GM12892 (cell line): Measurements from ENCODE around the gene B3GALT5. TPM values are rescaled to one million over a fixed set of nuclear protein-coding genes. Genes with fewer than 3 reads are reported as not detected.
"Not testable (repeated sequence)": the region's sequence is repeated elsewhere in the genome, so short reads cannot be mapped to it uniquely, and the experiment has no call there.

Source experiments
- DNase-seq: peaks from one replicate; pipeline ENCODE4 v3.0.0; 2011; ENCODE audit not compliant: insufficient read length
- FAIRE-seq: peaks from 2 replicates; lab custom pipeline; 2011; peaks lifted over from hg19 to GRCh38; lab: Jason Lieb, UNC
- POLR2A ChIP-seq: IDR thresholded peaks from 2 replicates; pipeline ENCODE4 v1.6.1; 2011; ENCODE audit warnings: low read depth, low read length, control low read depth
- POLR2AphosphoS5 ChIP-seq: IDR thresholded peaks from 2 replicates; pipeline ENCODE4 v1.6.1; 2011; ENCODE audit warnings: low read depth, low read length, control low read depth
- TAF1 ChIP-seq: IDR thresholded peaks from 2 replicates; pipeline ENCODE4 v1.6.1; 2011; ENCODE audit warnings: low read depth, mild to moderate bottlenecking, control low read depth, low read length, borderline replicate concordance
- polyA plus RNA-seq: library from polyadenylated mRNA; unstranded; fragments of >200 nt; gene quantifications from one replicate; pipeline ENCODE4 v1.2.1, GENCODE V29; 2012; ENCODE audit warnings: missing spikeins, inconsistent platforms; ENCODE audit not compliant: missing spikeins

Gene B3GALT5
- not detected for polyA plus RNA-seq

DNA sequence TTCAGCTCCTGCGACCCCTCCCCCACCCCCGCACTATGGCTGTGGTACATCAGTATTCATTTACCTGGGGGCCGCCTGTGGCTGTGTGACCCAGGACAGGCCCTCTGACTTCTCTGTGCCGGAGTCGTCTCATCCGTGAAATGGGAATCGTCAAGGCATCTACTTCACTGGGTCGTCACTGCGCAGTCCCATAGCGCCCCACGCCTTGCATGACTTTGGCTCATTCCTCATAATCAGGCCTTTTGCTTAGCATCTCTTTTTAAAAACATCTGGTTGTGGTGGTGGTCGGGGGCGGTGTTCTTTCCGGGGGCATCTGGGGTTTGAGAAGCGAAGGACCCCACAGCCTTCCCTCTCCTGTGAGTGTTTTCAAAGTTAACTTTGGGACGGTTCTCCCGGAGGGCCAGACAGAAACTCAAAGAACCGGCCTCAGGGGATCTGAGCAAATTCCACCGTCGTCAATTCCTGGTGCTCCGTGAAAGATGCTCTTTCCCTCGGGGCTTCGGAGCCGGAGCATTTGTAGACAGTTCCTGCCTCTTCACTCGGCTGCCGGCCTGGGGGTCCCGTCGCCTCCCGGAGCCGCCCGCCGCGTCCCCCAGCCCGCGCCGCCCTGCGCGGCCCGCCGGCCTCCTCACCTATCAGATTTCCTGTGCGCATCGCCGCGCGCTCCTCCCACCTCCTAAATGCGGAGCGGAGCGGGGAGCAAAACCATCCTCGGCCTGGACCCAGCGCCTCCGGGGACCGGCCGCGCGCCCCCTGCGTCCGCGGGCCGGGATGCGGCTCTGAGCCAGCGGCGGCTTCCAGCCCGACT, at the start of gene B3GALT5:
Gene B3GALT5 (plus strand): TSS at position 708 of the 808 bp plus-strand sequence. CDS start 47,620 bp downstream, outside the sequence.
- DNase-seq (no peak), FAIRE-seq (no peak)
- TF ChIP-seq POLR2AphosphoS5, result no peak
- TF ChIP-seq TAF1, result no peak
- TF ChIP-seq POLR2A, result no peak

DNA sequence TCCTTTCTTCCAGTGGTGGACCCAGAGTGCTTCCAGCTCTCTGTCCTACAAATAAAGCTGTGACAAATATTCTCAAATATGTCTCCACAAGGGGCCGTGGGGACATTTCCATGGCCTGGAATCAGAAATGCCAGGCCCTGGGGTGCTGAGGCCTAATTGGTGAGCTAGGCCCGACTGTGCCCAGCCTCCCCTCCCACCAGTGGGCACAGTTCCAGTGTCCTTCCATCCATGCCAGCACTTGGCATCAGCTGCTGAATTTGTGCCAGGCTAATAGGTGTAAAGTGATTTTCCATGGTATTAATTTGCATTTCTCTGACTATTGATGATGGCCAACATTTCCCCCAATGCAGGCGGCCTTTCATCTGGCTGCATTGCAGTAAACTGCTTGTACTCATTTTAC, 48.5 kb upstream of the B3GALT5 start:
- DNase-seq, result no peak
- FAIRE-seq, result no peak
- TF ChIP-seq POLR2A, result no peak
- TF ChIP-seq TAF1, result no peak
- no peak for TF ChIP-seq POLR2AphosphoS5

DNA sequence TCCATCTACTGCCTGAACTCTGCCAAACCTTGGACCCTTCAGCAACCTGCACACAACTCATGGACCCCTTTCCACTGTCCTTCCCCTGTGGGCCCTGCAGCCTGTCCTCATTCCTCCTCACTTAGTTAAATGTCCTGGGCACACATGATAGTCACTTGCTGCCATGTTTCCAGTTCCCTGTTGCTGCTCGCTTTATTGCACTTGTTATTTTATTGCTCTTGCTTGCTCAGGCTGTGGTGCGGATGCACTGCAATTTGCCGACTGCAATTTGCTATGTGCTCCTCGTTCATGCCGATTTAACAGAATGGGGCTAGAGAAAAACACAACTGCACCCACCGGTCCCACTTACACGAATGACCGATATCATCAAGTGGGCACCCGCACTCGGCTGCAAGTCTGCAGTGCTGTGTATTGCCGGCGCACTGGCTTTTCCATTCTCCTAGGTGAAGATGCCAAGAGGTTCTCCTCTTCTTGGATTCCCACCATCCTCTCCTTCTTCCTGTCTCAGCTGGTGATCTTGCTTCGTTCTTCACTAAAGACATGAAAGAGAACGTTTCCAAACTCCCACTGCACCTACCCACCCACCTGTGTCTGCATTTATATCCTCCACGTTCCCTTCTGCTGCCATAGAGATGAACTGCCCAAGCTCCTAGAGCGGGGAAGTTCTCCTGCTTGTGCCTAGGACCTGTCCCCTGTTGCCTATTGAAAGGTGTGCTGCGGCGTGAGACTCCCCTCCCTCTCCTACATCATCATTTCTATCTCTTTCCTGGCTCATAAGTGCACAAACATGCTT, 45.4 kb upstream of the B3GALT5 start:
- DNase-seq (no peak), FAIRE-seq (no peak)
- no peak for TF ChIP-seq TAF1
- no peak for TF ChIP-seq POLR2AphosphoS5
- no peak for TF ChIP-seq POLR2A

DNA sequence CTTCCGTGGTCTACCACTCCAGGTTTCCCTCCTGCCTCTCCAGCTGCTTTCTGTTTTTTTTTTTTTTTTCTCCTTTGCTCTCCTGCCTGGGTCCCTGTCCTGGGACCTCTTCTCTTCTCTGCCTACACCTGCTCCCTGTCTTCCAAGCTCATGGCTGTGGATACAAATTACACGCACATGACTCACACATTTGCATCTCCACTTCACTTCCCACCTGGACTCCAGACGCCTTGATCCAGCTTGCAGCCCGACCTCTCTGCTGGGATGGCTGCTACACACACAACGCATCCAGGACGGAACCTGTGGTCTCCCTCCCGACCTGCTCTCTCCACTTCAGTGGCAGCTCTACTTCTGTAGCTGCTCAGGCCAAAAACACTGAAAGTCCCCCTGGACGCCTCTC, 44.4 kb upstream of the B3GALT5 start:
- FAIRE-seq (no peak), DNase-seq (no peak)
- no peak for TF ChIP-seq POLR2A
- no peak for TF ChIP-seq POLR2AphosphoS5
- TF ChIP-seq TAF1, result no peak

- no peak for FAIRE-seq
- no peak for DNase-seq
- TF ChIP-seq POLR2A, result no peak
Measured at GRCh38 chr21:39575775-39576174, 37.0 kb upstream of the B3GALT5 start.

DNA sequence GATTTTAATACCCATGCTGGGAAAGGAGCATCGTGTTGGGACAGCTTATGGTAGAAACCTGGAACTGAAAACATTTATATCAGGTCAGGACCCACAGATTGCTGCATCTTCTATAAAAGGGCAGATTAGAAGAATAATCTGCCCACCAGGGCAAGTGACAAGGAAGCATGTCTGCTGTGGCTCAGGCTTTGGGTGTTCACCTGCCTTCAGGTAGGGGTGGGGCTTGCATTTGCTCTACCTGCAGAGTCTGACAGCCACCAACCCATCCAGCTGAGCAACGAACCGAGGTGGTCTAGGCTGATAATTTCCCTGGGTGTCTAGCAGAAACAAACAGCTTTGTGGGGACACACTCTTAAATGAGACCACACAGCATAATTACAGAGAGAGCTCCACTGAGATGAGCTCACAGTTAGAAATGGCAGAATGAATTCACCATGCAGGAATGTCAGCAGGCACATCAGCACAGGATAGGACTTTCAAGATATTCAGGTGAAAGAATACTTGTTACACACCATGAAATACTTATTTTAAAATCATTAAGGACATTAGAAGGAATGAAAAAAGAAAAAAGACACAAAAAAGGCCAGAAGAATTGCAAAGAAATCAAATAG, 36.1 kb upstream of the B3GALT5 start:
- FAIRE-seq (no peak), DNase-seq (no peak)
- TF ChIP-seq POLR2A, result no peak
- TF ChIP-seq TAF1, result no peak
- TF ChIP-seq POLR2AphosphoS5, result no peak

DNA sequence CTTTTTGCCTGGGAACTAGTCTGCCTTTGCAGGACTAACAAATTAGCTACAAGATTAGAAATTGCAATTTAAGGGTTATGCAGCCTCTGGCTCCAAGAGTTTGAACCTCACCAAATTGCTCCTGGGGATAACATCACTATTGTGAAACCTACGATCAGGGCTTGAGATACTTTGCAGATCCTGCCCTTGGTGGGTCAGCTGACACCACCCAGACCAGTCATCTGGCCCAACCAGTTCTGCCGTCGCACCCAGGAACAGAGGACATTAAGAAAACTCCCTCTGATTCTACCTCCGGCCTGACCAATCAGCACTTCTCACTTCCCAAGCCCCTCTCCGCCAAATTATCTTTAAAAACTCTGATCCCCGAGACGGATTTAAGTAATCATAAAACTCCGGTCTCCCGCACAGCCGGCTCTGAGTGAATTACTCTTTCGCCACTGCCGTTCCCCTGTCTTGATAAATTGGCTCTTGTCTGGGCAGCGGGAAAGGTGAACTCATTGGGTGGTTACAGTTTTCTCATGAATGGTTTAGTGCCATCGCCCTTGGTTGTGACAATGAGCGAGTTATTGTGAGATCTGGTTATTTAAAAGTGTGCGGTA, 32.9 kb upstream of the B3GALT5 start:
- TF ChIP-seq POLR2A, result no peak
- TF ChIP-seq TAF1, result no peak
- no peak for TF ChIP-seq POLR2AphosphoS5
- DNase-seq (no peak), FAIRE-seq (no peak)

GRCh38 chr21:39580744-39581143, 32.0 kb upstream of the B3GALT5 start:
- TF ChIP-seq TAF1 (no peak), POLR2AphosphoS5 (no peak), POLR2A (no peak)
- no peak for FAIRE-seq
- no peak for DNase-seq

DNA sequence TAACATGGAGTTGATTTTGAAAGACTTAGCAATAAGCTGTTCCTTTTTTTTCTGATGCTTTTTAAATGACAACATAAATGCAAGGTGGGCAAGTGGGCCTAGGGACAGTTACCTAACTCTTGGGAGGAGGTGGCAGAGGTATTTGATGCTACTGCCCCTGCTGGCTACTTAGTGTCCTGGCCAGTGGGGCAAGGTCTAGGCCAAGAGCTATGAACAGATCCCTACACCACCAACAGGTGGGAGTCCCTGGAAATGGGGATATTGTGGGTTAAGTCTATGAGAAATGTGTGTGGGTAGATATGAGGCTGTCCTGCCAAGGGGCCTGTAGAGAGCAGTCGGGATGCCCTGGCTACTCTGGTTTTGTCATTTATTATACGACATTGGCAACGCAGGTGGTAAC, 31.3 kb upstream of the B3GALT5 start:
- TF ChIP-seq POLR2A, result no peak
- TF ChIP-seq POLR2AphosphoS5, result no peak
- FAIRE-seq (no peak), DNase-seq (no peak)

DNA sequence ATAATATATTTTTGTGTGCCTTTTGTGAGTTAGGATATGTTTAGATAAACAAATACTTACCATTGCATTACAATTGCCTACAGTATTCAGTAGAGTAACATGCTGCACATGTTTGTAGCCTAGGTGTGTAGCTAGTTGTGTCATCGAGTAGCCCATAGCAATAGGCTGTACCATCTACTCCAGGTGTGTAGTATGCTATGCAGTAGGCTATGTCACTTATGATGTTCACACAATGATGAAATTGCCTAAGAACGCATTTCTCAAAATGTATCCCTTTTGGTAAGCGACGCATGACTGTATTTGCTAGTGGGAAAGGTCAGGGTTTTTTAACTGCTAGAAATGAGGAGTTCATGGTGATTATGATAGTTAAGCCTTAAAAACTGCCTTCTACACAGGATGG, 30.0 kb upstream of the B3GALT5 start:
- no peak for TF ChIP-seq TAF1
- no peak for DNase-seq
- FAIRE-seq, result no peak

- not testable (repeated sequence) for FAIRE-seq, DNase-seq
Measured at GRCh38 chr21:39583586-39583985, 29.2 kb upstream of the B3GALT5 start.
